Panc1 (cell line): Measurements from ENCODE around the gene SRSF2. TPM values are rescaled to one million over a fixed set of nuclear protein-coding genes. Genes with fewer than 3 reads are reported as not detected.

ENCODE experiments used
- ATAC-seq: fragments of 200-7000 bp; cut with Tn5 transposase; 2 replicates; pipeline ENCODE4 v1.9.1; 2020; ENCODE audit warnings: mild to moderate bottlenecking, moderate library complexity
- BruUV-seq: library from RNA; stranded (reverse); fragments of 400-500 nt; replicated peaks from 2 replicates; lab custom pipeline; 2021; lab: Mats Ljungman, UMichigan
- CTCF ChIA-PET: fragments of 300-600 bp; sonication (Branson Sonifier 250); formaldehyde crosslinking; loops from one replicate; lab custom pipeline; 2022; ENCODE audit warnings: antibody characterized with exemption; lab: Charles Lee
- POLR2A ChIA-PET: fragments of 300-600 bp; sonication (Branson Sonifier 250); formaldehyde crosslinking; loops from one replicate; lab custom pipeline; 2022; ENCODE audit warnings: antibody characterized with exemption; lab: Charles Lee
- DNase-seq: peaks from one replicate; pipeline ENCODE4 v3.0.0-alpha.2; 2010; ENCODE audit warnings: low read depth, low spot score
- H3K27ac ChIP-seq: 2 replicates; pipeline ENCODE4 v1.5.1; 2011; ENCODE audit warnings: mild to moderate bottlenecking, low read length, inconsistent platforms
- H3K27me3 ChIP-seq: fragments of 200-500 bp; sonication (Bioruptor generic); 2 replicates; pipeline ENCODE4 v1.6.0; 2014; ENCODE audit warnings: low read length, inconsistent platforms; ENCODE audit not compliant: control insufficient read depth, insufficient read depth
- H3K36me3 ChIP-seq: fragments of 200-500 bp; sonication (Bioruptor generic); 2 replicates; pipeline ENCODE4 v1.5.1; 2014; ENCODE audit warnings: inconsistent platforms, mild to moderate bottlenecking, low read length, moderate library complexity; ENCODE audit not compliant: control insufficient read depth, insufficient read depth
- H3K4me1 ChIP-seq: 2 replicates; pipeline ENCODE4 v1.5.1; 2011; ENCODE audit warnings: inconsistent platforms, mild to moderate bottlenecking, low read length, moderate library complexity; ENCODE audit not compliant: control insufficient read depth, insufficient read depth
- H3K4me3 ChIP-seq, 2 experiments: 2 replicates each; pipeline ENCODE4 v1.5.1; 2011 to 2012; ENCODE audit warnings: low read depth in 2 of 2, low read length in 2 of 2, mild to moderate bottlenecking in 2 of 2, inconsistent platforms in 1 of 2, moderate library complexity in 1 of 2
- H3K9me3 ChIP-seq: fragments of 200-500 bp; sonication (Bioruptor generic); 2 replicates; pipeline ENCODE4 v1.5.1; 2014; ENCODE audit warnings: low read depth, mild to moderate bottlenecking, inconsistent platforms, low read length, moderate library complexity; ENCODE audit not compliant: control insufficient read depth, insufficient read depth
- POLR2AphosphoS5 ChIP-seq: IDR thresholded peaks from 2 replicates; pipeline ENCODE4 v1.6.1; 2012; ENCODE audit warnings: mild to moderate bottlenecking, low read depth, low read length, moderate library complexity
- SIN3A ChIP-seq: IDR thresholded peaks from 2 replicates; pipeline ENCODE4 v1.6.1; 2012; ENCODE audit warnings: low read depth, mild to moderate bottlenecking, low read length, moderate library complexity, borderline replicate concordance; ENCODE audit not compliant: insufficient read depth
- TCF7L2 ChIP-seq: IDR thresholded peaks from 2 replicates; pipeline ENCODE4 v1.6.1; 2011; ENCODE audit warnings: mild to moderate bottlenecking, low read depth, low read length, inconsistent platforms
- in situ Hi-C: cut with HindIII; loops from 2 replicates; pipeline ENCODE4 v1.10.0; 2016; ENCODE audit warnings: low sequenced_read_pairs, low pct_unique_long_range_greater_than_20kb
- intact Hi-C: fragments of 100-400 bp; cut with micrococcal nuclease; formaldehyde crosslinking; loops from one replicate; pipeline ENCODE4 v1.10.0; 2022; ENCODE audit not compliant: unreplicated experiment
- total RNA-seq: library from RNA; stranded (reverse); gene quantifications from one replicate; pipeline ENCODE4 v1.2.1, GENCODE V29; 2021; ENCODE audit not compliant: unreplicated experiment
- TF ChIP-seq, protein P1 (sequence below): fragments of 450-650 bp; IDR thresholded peaks from 2 replicates; pipeline ENCODE4 v1.5.1; 2017; ENCODE audit warnings: mild to moderate bottlenecking
- TF ChIP-seq, protein P2 (sequence below), 2 experiments: IDR thresholded peaks; 2 replicates each; pipeline ENCODE4 v1.6.1; 2011 to 2012; ENCODE audit warnings: low read depth in 2 of 2, control low read depth in 1 of 2, low read length in 1 of 2, mild to moderate bottlenecking in 1 of 2, moderate library complexity in 1 of 2; ENCODE audit not compliant: insufficient read depth in 1 of 2

Gene SRSF2
- total RNA-seq, 1 experiment from 2014 or later = 436 TPM

DNA sequence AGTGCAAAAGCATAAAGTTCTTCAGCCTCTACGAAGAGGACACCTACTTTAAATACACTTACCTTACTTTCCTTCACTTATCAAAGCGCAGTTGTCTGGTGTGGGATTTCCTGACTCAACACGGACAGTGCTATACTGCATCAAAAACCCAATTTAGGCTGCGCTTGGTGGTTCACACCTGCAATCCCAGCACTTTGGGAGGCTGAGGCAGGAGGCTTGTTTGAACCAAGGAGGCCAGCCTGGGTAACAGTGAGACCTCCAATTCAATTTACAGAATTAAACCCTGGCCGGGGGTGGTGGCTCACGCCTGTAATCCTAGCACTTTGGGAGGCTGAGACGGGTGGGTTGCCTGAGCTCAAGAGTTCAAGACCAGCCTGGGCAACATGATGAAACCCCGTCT lies 14.9 kb downstream of the SRSF2 start:
- DNase-seq (no peak), ATAC-seq (no peak)
- ChIA-PET CTCF (no interaction called here), POLR2A (no interaction called here)
- Histone ChIP-seq H3K27me3 (no peaks in the 10 kb centered on the region), H3K4me1 (no peaks in the 10 kb centered on the region), H3K36me3 (peaks cover 33% of the 10 kb centered on the region), H3K4me3 (no peak overlapping the region), H3K9me3 (no peaks in the 10 kb centered on the region), H3K27ac (no peak overlapping the region)
- TF ChIP-seq, protein P1, sequence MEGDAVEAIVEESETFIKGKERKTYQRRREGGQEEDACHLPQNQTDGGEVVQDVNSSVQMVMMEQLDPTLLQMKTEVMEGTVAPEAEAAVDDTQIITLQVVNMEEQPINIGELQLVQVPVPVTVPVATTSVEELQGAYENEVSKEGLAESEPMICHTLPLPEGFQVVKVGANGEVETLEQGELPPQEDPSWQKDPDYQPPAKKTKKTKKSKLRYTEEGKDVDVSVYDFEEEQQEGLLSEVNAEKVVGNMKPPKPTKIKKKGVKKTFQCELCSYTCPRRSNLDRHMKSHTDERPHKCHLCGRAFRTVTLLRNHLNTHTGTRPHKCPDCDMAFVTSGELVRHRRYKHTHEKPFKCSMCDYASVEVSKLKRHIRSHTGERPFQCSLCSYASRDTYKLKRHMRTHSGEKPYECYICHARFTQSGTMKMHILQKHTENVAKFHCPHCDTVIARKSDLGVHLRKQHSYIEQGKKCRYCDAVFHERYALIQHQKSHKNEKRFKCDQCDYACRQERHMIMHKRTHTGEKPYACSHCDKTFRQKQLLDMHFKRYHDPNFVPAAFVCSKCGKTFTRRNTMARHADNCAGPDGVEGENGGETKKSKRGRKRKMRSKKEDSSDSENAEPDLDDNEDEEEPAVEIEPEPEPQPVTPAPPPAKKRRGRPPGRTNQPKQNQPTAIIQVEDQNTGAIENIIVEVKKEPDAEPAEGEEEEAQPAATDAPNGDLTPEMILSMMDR = no peak
- TF ChIP-seq POLR2AphosphoS5 (no peak), TCF7L2 (no peak), SIN3A (no peak)
- TF ChIP-seq, protein P2, sequence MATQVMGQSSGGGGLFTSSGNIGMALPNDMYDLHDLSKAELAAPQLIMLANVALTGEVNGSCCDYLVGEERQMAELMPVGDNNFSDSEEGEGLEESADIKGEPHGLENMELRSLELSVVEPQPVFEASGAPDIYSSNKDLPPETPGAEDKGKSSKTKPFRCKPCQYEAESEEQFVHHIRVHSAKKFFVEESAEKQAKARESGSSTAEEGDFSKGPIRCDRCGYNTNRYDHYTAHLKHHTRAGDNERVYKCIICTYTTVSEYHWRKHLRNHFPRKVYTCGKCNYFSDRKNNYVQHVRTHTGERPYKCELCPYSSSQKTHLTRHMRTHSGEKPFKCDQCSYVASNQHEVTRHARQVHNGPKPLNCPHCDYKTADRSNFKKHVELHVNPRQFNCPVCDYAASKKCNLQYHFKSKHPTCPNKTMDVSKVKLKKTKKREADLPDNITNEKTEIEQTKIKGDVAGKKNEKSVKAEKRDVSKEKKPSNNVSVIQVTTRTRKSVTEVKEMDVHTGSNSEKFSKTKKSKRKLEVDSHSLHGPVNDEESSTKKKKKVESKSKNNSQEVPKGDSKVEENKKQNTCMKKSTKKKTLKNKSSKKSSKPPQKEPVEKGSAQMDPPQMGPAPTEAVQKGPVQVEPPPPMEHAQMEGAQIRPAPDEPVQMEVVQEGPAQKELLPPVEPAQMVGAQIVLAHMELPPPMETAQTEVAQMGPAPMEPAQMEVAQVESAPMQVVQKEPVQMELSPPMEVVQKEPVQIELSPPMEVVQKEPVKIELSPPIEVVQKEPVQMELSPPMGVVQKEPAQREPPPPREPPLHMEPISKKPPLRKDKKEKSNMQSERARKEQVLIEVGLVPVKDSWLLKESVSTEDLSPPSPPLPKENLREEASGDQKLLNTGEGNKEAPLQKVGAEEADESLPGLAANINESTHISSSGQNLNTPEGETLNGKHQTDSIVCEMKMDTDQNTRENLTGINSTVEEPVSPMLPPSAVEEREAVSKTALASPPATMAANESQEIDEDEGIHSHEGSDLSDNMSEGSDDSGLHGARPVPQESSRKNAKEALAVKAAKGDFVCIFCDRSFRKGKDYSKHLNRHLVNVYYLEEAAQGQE (IDR thresholded peaks at IDR 0.05; ENCODE audit: insufficient read depth in 1 of 2, low read depth in 2 of 2, low read length in 1 of 2) = no peak
- intact Hi-C loops (no loop called here), in situ Hi-C loops (no loop called here)
- no TSS peak for BruUV-seq

DNA sequence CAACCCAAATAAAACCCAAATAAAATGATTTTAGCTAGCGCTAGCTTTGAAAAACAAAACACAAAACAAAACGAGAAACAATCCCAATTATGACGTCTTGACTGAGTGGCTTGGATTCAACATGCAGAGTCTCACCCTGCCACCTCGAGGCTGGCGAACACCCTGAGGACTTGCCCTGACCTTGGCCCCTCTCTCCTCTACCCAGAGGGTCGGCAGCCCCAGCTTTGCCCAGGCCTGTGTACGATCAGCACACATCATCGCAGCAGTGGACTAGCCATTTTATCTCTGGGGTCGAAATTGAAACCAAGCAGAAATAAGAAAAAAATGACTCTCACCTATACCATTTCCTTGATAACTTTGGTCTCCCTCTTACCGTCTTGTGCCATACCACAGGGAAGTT lies 15.7 kb downstream of the SRSF2 start:
- Histone ChIP-seq H3K4me1 (no peaks in the 10 kb centered on the region), H3K9me3 (no peaks in the 10 kb centered on the region), H3K36me3 (peaks cover 33% of the 10 kb centered on the region), H3K27ac (no peak overlapping the region), H3K27me3 (no peaks in the 10 kb centered on the region), H3K4me3 (no peak overlapping the region)
- in situ Hi-C loops = no loop called here
- ATAC-seq (no peak), DNase-seq (no peak)
- CTCF ChIA-PET = no interaction called here
- BruUV-seq = no TSS peak
- POLR2A ChIA-PET = no interaction called here
- TF ChIP-seq POLR2AphosphoS5 = no peak
- no peak for TF ChIP-seq SIN3A
- TF ChIP-seq, protein P2 (IDR thresholded peaks at IDR 0.05; ENCODE audit: insufficient read depth in 1 of 2, low read depth in 2 of 2, low read length in 1 of 2) = no peak
- TF ChIP-seq, protein P1 = no peak
- no peak for TF ChIP-seq TCF7L2
- intact Hi-C loops = no loop called here
